Keratinocyte (primary cell): Measurements from ENCODE around the gene BRD2. TPM values are rescaled to one million over a fixed set of nuclear protein-coding genes. Genes with fewer than 3 reads are reported as not detected.

Experiments used
- DNase-seq: peaks from one replicate; pipeline ENCODE4 v3.0.0-alpha.2; 2011; ENCODE audit warnings: low read depth, missing footprints, low spot score
- FAIRE-seq: peaks from 2 replicates; lab custom pipeline; 2011; peaks lifted over from hg19 to GRCh38; lab: Jason Lieb, UNC
- H2AFZ ChIP-seq: 2 replicates; pipeline ENCODE4 v1.6.0; 2012; ENCODE audit warnings: low read length, control low read depth, inconsistent platforms; ENCODE audit not compliant: control insufficient read depth
- H3K27ac ChIP-seq: 2 replicates; pipeline ENCODE4 v1.5.1; 2011; ENCODE audit warnings: low read length; ENCODE audit not compliant: control insufficient read depth, insufficient read depth
- H3K27me3 ChIP-seq: 3 replicates; pipeline ENCODE4 v1.6.0; 2011; ENCODE audit warnings: low read length; ENCODE audit not compliant: control insufficient read depth, insufficient read depth; ENCODE audit errors: extremely low read depth
- H3K36me3 ChIP-seq, 2 experiments: 2 replicates in 1 of 2; 3 replicates in 1 of 2; pipeline ENCODE4 v1.5.1; 2011; ENCODE audit warnings: low read length in 2 of 2, mild to moderate bottlenecking in 1 of 2; ENCODE audit not compliant: control insufficient read depth in 2 of 2, insufficient read depth in 2 of 2; ENCODE audit errors: extremely low read depth in 1 of 2
- H3K4me1 ChIP-seq: 3 replicates; pipeline ENCODE4 v1.5.1; 2011; ENCODE audit warnings: low read length; ENCODE audit not compliant: control insufficient read depth, insufficient read depth; ENCODE audit errors: extremely low read depth
- H3K4me2 ChIP-seq: 3 replicates; pipeline ENCODE4 v1.6.0; 2011; ENCODE audit warnings: low read depth, low read length; ENCODE audit not compliant: control insufficient read depth, insufficient read depth; ENCODE audit errors: extremely low read depth
- H3K4me3 ChIP-seq, 3 experiments: fragments of 200-600 bp in 1 of 3; sonication (generic) in 1 of 3; 2 replicates in 2 of 3; 3 replicates in 1 of 3; pipeline ENCODE4 v1.5.1; 2011 to 2016; ENCODE audit warnings: low read length in 3 of 3, mild to moderate bottlenecking in 3 of 3, control low read depth in 2 of 3, inconsistent platforms in 1 of 3, low read depth in 1 of 3, mixed read lengths in 1 of 3, mixed run types in 1 of 3, moderate library complexity in 1 of 3; ENCODE audit not compliant: control insufficient read depth in 2 of 3, insufficient read depth in 2 of 3; ENCODE audit errors: extremely low read depth in 1 of 3
- H3K79me2 ChIP-seq: 2 replicates; pipeline ENCODE4 v1.6.0; 2012; ENCODE audit warnings: low read length; ENCODE audit not compliant: control insufficient read depth, insufficient read depth
- H3K9ac ChIP-seq: 3 replicates; pipeline ENCODE4 v1.6.0; 2011; ENCODE audit warnings: low read length; ENCODE audit not compliant: control insufficient read depth, insufficient read depth; ENCODE audit errors: extremely low read depth
- H3K9me1 ChIP-seq: 3 replicates; pipeline ENCODE4 v1.6.0; 2011; ENCODE audit warnings: low read length; ENCODE audit not compliant: control insufficient read depth, insufficient read depth; ENCODE audit errors: extremely low read depth
- H3K9me3 ChIP-seq: 2 replicates; pipeline ENCODE4 v1.5.1; 2012; ENCODE audit warnings: low read depth, low read length; ENCODE audit not compliant: control insufficient read depth
- H4K20me1 ChIP-seq: 3 replicates; pipeline ENCODE4 v1.6.0; 2011; ENCODE audit warnings: low read length; ENCODE audit not compliant: control insufficient read depth, insufficient read depth; ENCODE audit errors: extremely low read depth
- EZH2 ChIP-seq: IDR thresholded peaks from one replicate; pipeline ENCODE4 v1.6.1; 2012; ENCODE audit warnings: inconsistent platforms, mild to moderate bottlenecking, low read length, moderate library complexity
- dilution Hi-C: fragments of 300-500 bp; cut with MboI; formaldehyde crosslinking; loops from one replicate; pipeline ENCODE4 v1.7.0; 2020; ENCODE audit warnings: low sequenced_read_pairs; ENCODE audit not compliant: extremely low pct_ligation_motif_present
- polyA plus RNA-seq, 5 experiments: library from polyadenylated mRNA; depleted of rRNA in 3 of 5; stranded (reverse) in 3 of 5; stranded (forward) in 1 of 5; unstranded in 1 of 5; fragments of >200 nt; gene quantifications; 1 replicate in 1 of 5; 2 replicates in 3 of 5; 3 replicates in 1 of 5; pipeline versions ENCODE4 v1.2.1 to v1.2.3, GENCODE V29; 2011 to 2012; ENCODE audit warnings: missing spikeins in 2 of 5, low read depth in 1 of 5, low replicate concordance in 1 of 5
- TF ChIP-seq, protein P1 (sequence below), 3 experiments: IDR thresholded peaks in 1 of 3; conservative IDR thresholded peaks in 1 of 3; optimal IDR thresholded peaks in 1 of 3; 2 replicates in 2 of 3; 3 replicates in 1 of 3; pipeline versions ENCODE3 to v1.5.1; 2011; ENCODE audit warnings: low read length in 3 of 3, mild to moderate bottlenecking in 3 of 3, moderate library complexity in 2 of 3, control low read depth in 1 of 3, inconsistent platforms in 1 of 3; ENCODE audit not compliant: insufficient read depth in 2 of 3; ENCODE audit errors: extremely low read depth in 1 of 3

BRD2 gene
- polyA plus RNA-seq, 1 donor (not counting 4 experiments of a cell fraction or from before 2014, with no cell fraction given), result 121 TPM

GRCh38 chr6:32945953-32946352 lies 22.4 kb upstream of the BRD2 start:
- Histone ChIP-seq H3K4me3 (no peak overlapping the region), H3K27ac (no peak overlapping the region), H3K9me1 (no peaks in the 10 kb centered on the region), H3K9ac (no peak overlapping the region), H3K4me1 (no peaks in the 10 kb centered on the region), H3K36me3 (no peaks in the 10 kb centered on the region), H4K20me1 (no peaks in the 10 kb centered on the region), H3K9me3 (no peaks in the 10 kb centered on the region), H3K27me3 (peaks cover 3% of the 10 kb centered on the region), H3K79me2 (no peaks in the 10 kb centered on the region), H2AFZ (no peak overlapping the region), H3K4me2 (no peak overlapping the region)
- no peak for FAIRE-seq
- no peak for DNase-seq
- TF ChIP-seq EZH2, result no peak
- TF ChIP-seq, protein P1, sequence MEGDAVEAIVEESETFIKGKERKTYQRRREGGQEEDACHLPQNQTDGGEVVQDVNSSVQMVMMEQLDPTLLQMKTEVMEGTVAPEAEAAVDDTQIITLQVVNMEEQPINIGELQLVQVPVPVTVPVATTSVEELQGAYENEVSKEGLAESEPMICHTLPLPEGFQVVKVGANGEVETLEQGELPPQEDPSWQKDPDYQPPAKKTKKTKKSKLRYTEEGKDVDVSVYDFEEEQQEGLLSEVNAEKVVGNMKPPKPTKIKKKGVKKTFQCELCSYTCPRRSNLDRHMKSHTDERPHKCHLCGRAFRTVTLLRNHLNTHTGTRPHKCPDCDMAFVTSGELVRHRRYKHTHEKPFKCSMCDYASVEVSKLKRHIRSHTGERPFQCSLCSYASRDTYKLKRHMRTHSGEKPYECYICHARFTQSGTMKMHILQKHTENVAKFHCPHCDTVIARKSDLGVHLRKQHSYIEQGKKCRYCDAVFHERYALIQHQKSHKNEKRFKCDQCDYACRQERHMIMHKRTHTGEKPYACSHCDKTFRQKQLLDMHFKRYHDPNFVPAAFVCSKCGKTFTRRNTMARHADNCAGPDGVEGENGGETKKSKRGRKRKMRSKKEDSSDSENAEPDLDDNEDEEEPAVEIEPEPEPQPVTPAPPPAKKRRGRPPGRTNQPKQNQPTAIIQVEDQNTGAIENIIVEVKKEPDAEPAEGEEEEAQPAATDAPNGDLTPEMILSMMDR (optimal IDR thresholded peaks at IDR 0.05 in 1 of 3, IDR thresholded peaks at IDR 0.05 in 1 of 3, conservative IDR thresholded peaks at IDR 0.05 in 1 of 3; ENCODE audit: extremely low read depth in 1 of 3, insufficient read depth in 2 of 3, low read length in 3 of 3), result no peak
- dilution Hi-C loops, result no loop called here

- H3K9me3 ChIP-seq, result no peaks in the 10 kb centered on the region
- H3K4me3 ChIP-seq, result no peak overlapping the region
- no peak overlapping the region for H3K27ac ChIP-seq
- H3K9me1 ChIP-seq, result no peaks in the 10 kb centered on the region
- no peaks in the 10 kb centered on the region for H3K36me3 ChIP-seq
- no peaks in the 10 kb centered on the region for H4K20me1 ChIP-seq
- H3K4me1 ChIP-seq, result no peaks in the 10 kb centered on the region
- TF ChIP-seq EZH2, result no peak
- TF ChIP-seq, protein P1 (optimal IDR thresholded peaks at IDR 0.05 in 1 of 3, IDR thresholded peaks at IDR 0.05 in 1 of 3, conservative IDR thresholded peaks at IDR 0.05 in 1 of 3; ENCODE audit: extremely low read depth in 1 of 3, insufficient read depth in 2 of 3, low read length in 3 of 3), result no peak
- no peak overlapping the region for H2AFZ ChIP-seq
- no peaks in the 10 kb centered on the region for H3K79me2 ChIP-seq
- no peak for DNase-seq
- dilution Hi-C loops, result no loop called here
- no peak overlapping the region for H3K9ac ChIP-seq
- no peak for FAIRE-seq
- no peak overlapping the region for H3K4me2 ChIP-seq
- H3K27me3 ChIP-seq, result no peaks in the 10 kb centered on the region
Measured at GRCh38 chr6:32946893-32947292, 21.5 kb upstream of the BRD2 start.
